Kidney epithelial cell (primary cell): ENCODE data around the gene MXD4. TPM values are rescaled to one million over a fixed set of nuclear protein-coding genes. Genes with fewer than 3 reads are reported as not detected.

Source experiments
- DNase-seq: peaks from one replicate; pipeline ENCODE4 v3.0.0-alpha.2; 2010; ENCODE audit warnings: low read depth
- H3K27me3 ChIP-seq: 2 replicates; pipeline ENCODE4 v1.6.0; 2011; ENCODE audit warnings: low read length; ENCODE audit not compliant: control insufficient read depth, insufficient read depth
- H3K36me3 ChIP-seq: 2 replicates; pipeline ENCODE4 v1.5.1; 2011; ENCODE audit warnings: low read length; ENCODE audit not compliant: control insufficient read depth, insufficient read depth
- H3K4me3 ChIP-seq: 2 replicates; pipeline ENCODE4 v1.5.1; 2011; ENCODE audit warnings: low read depth, mild to moderate bottlenecking, control low read depth, low read length
- total RNA-seq: library from RNA; depleted of rRNA; stranded (reverse); fragments of >200 nt; gene quantifications from 2 replicates; pipeline ENCODE4 v1.2.3, GENCODE V29; 2015
- TF ChIP-seq, protein P1 (sequence below): IDR thresholded peaks from 2 replicates; pipeline ENCODE4 v1.5.1; 2011; ENCODE audit warnings: mild to moderate bottlenecking, moderate library complexity, low read length, control low read depth, inconsistent platforms; ENCODE audit not compliant: insufficient read depth, poor library complexity, severe bottlenecking

The MXD4 gene
- total RNA-seq, 1 donor from 2014 or later = 31.8 TPM

DNA sequence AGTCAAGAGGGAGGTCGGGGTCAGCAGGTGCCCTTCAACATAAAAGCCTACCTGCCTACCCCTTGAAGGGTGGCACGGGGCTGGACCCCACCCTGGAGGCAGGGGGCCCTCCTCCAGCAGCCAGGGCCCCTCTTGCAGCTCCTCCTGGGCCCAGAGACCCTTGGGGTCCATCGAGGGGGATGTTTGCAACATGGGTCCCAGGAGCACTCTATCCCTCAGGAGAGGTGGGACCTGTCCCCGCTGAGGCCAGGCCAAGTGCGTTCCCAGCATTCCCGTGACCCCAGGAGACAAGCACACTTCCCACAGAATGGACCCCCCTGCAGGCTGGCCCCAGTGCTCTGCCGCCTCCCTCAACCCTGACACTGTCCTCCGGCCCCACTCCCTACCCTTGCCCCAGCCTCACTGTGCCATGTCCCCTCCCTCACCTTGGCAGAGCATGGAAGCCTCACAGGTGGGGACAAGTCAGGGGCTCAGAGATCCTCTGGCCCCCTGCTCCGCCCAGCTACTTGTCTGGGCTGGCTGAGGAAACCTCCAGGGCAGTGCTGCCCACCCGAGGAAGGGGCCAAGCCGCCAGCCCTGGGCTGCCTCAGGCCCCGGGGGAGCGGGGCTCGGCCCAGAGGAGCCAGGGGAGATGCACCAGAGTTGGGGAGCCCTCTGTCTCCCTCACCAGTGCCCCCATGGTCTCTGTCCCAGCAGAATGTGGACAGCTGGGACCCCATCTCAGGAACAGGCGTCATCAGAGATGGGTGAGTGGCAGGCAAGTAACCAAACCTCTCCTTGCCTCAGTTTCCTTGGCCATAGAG, 2.2 kb downstream of the MXD4 start:
- Histone ChIP-seq H3K4me3 (no peak overlapping the region), H3K36me3 (no peaks in the 10 kb centered on the region), H3K27me3 (no peaks in the 10 kb centered on the region)
- TF ChIP-seq, protein P1, sequence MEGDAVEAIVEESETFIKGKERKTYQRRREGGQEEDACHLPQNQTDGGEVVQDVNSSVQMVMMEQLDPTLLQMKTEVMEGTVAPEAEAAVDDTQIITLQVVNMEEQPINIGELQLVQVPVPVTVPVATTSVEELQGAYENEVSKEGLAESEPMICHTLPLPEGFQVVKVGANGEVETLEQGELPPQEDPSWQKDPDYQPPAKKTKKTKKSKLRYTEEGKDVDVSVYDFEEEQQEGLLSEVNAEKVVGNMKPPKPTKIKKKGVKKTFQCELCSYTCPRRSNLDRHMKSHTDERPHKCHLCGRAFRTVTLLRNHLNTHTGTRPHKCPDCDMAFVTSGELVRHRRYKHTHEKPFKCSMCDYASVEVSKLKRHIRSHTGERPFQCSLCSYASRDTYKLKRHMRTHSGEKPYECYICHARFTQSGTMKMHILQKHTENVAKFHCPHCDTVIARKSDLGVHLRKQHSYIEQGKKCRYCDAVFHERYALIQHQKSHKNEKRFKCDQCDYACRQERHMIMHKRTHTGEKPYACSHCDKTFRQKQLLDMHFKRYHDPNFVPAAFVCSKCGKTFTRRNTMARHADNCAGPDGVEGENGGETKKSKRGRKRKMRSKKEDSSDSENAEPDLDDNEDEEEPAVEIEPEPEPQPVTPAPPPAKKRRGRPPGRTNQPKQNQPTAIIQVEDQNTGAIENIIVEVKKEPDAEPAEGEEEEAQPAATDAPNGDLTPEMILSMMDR = no peak
- DNase-seq = no peak

DNA sequence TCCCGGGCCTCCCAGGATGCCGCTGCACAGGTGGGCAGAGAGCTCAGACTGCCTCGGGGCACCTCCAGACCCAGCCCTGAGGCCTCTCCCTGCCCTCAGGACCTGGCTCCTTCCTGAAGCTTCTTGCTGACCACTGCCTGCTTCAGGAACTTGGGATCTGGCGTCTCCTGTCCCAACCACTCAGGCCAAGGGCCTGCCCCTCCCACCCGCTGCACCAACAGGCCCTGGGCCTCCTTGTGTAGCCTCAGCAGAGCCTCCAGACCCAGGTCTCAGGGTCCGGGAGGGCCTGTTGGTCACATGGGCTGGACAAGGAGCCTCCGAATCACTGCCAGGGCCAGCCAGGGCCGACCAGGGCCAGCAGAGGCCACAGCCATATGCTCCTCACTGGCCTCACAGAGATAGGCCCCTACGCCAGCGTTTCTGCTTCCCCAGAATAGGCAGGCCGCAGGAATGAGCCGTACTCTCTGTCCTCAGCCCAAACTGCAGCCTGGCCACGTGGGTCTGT, 2.8 kb downstream of the MXD4 start:
- no peak for DNase-seq
- Histone ChIP-seq H3K4me3 (no peak overlapping the region), H3K27me3 (no peaks in the 10 kb centered on the region), H3K36me3 (no peaks in the 10 kb centered on the region)
- TF ChIP-seq, protein P1 = no peak

DNA sequence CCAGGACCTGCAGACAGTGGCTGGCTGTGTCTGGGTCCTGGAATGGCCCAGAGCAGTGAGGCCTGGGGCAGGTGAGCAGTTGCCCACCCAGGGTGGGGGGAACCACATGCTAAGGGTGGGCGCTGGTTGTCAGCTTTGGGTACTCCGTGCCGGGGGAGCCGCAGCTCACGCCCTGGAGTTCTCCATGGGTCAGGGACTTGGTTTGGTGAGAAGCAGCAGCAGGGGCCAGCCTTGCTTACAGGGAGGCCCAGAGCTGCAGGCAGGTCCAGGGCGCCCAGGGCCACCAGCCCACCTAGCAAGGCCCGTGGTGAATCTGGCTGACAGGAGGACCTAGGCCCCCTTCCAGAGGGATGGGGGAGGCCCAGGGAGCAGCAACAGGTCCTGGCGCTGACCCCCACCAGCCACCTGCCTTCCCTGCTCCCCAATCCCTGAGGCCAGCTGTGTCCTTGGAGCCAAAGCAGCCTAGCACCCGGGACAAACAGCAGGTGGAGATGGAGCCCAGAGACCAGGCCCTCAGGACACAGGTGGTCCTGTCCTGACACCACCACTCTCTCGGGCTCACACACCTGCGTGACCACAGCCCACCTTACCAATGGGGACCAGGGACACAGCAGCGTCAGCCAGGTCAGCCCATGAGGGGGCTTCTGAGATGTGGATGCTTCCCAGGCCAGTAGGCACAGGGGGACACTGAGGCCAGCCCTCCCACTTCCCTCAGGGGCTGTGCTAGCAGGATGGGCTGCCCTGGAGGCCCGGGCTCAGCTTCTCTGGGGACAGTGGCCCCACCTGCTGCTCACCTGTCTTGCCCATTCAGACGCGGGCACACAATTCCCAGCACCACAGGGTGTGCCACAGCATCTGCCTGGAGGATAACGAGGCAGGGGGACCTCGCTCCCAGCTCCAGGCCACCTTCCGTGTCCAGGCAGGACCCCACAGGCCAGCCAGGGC, 3.5 kb downstream of the MXD4 start:
- Histone ChIP-seq H3K4me3 (no peak overlapping the region), H3K36me3 (no peaks in the 10 kb centered on the region), H3K27me3 (no peaks in the 10 kb centered on the region)
- DNase-seq = no peak
- TF ChIP-seq, protein P1 = no peak

DNA sequence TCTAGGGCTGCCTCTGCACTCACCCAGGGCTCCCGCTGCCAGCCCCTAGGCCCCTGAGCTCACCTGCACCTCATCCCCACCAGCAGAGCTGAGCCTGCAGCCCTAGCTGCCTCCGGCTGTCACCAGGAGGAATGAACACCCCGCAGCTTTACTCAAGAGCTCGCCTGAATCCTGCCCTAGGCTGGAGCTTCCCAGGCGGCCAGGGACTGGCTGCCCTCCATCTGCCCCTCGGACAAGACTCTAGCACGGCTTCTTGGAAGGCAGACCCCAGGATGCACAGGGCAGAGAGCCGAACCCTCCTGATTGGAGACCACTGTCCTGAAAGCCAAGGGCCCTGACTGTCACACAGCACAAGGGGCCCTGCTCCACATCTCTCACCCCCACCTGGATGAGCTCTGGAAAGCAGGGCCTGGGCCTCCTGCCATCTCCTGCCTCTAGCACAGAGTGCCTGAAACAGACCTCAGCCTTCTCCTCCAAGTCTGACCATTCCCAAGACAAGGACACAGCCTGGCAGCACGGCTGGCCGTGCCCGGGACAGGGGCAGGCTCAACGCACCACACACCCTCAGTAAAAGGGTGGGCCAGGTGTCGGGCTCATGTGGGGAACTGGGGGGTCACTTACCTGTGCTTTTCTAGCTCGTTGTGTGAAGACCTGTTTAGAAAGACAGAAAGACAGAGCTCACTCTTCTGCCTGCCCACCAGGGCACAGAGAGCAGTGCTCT, 4.4 kb downstream of the MXD4 start:
- TF ChIP-seq, protein P1 = no peak
- Histone ChIP-seq H3K36me3 (peaks cover 2% of the 10 kb centered on the region), H3K27me3 (no peaks in the 10 kb centered on the region), H3K4me3 (no peak overlapping the region)
- no peak for DNase-seq

DNA sequence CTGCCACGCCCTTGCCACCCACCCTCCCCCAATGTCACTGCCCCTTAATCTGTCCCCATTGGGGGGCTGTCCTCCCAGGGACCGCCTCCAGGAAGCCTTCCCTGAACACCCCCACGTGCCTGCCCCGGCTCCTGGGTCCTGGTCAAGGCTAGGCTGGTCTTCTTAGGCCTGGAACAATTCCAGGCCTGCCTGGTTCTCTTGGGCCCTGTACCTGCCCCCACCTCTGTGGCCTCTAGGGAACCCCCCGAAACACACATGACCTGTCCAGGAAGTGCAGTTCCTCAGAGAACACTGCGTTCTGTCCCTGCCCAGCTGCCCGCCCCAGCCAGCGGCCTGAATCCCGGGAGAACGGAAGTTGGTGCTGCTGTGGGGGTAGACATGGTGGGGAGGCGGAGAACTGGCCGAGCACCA, 5.1 kb downstream of the MXD4 start:
- no peaks in the 10 kb centered on the region for H3K27me3 ChIP-seq
- TF ChIP-seq, protein P1 = no peak
- peaks cover 2% of the 10 kb centered on the region for H3K36me3 ChIP-seq
- no peak overlapping the region for H3K4me3 ChIP-seq
- no peak for DNase-seq
